T1000 (cell line): ENCODE results near the gene RNF8.
"Not testable (repeated sequence)": the region's sequence is repeated elsewhere in the genome, so short reads cannot be mapped to it uniquely, and the experiment has no call there.

Source experiments
- DNase-seq: peaks from one replicate; lab custom pipeline; 2025; ENCODE audit warnings: mixed read lengths; lab: John Stamatoyannopoulos, UW

The RNF8 gene

DNA sequence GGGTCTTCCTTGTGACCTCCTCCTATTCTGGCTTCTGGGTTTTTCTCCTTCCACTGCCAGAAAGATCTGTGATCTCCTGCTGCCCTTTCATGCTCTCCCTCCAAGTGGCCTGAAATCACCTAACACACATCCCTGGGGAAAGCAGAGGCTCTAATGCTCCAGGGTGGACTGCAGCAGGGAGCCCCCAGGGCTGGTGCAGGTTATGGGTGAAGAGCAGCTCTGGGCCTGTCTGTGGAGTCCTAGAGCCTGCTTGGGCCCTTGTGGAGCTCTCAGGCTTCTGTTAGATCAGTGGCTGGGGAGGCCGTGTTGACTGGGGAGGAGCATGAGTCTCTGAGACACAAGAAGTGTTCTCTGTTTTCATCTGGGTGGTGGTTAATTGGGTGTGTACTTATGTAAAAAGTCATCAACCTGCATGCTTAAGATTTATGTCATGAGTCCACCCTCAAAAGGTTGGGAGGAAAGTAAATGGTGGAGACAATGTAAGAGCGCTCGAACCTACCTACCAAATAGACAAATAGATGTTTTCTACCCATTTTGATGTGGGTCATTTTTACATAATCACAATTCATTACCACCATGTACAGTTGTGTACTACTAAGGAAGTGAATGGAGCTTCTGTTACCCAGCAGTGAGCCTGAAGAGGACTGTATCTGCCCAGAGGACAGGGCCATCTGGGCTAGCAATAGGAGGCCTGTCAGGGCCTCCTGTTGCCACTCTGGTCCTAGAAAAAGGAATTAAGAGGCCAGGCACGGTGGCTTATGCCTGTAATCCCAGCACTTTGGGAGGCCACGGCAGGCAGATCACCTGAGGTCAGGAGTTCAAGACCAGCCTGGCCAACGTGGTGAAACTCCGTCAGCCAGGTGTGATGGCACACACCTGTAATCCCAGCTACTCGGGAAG lies 32.0 kb upstream of the RNF8 start:
- no peak for DNase-seq

DNA sequence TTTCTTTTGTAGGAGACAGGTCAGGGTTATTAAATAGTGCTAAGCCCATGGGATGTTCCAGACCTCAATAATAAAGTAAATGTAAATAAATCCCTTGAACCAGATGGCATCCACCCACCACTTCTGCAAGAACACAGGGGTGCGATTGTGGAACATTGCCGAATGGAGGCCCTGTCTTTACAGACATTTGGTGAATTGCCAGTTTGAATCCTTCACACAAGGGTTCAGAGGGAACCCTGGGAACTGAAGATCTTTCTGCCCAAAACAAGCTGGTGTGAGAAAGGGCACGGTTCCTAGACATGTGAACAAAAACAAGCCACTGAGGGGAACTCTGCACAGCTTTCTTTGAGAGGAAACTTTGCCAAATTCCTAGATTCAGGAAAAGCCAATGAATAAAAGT lies 30.2 kb upstream of the RNF8 start:
- DNase-seq = no peak

DNA sequence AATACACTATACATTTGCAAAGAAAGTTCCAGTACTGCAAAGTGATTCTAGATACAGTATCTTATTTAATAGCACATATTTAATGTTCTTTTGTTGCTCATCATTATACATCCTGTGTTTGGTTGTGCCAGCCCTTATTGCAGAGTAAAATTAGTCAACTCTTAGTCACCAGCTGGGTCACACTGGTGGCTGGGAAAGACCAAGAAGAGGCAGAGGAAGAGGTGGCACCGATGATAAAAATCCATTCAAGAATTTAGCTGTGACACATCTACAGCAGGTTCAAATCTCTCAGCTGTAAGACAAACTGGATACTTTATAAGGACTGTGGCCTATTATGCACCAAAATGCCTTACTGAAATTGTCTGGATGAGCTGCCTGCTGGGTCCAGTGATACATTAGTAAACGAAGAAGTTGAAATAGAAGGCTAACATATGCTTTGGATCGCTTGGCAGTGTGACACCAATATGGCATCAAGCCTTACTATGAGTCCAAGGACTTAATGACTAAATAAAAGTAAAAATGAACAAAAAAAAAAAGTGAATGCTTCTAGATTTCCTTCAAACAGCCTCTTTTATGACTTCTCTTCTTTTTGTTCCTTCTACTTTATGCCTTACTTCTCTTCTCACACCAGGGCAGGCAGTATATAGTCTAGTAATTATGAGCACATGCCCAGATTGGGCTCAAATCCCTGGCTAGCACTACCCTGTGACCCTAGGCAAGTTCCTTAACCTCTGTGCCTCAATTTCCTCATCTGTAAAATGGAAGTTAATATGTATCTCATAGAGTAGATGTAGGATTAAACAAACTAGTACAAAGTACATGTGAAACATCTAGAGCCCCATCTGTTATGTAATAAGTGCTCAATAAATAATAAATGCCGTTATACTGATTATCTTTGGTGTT lies 29.4 kb upstream of the RNF8 start:
- DNase-seq = peak; percentile 26

DNA sequence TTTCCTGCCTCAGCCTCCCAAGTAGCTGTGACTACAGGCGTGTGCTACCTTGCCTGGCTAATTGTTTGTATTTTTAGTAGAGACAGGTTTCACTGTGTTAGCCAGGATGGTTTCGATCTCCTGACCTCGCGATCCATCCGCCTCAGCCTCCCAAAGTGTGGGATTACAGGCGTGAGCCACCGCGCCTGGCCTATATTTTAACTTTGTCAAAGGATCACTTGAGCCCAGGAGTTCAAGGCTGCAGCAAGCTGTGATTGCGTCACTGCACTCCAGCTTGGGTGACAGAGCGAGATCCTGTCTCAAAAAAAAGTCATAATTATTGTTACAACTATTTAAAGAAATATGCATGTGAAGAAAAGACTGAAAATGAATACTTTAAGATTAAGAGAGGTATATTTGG lies 23.4 kb upstream of the RNF8 start:
- DNase-seq = not testable (repeated sequence)

DNA sequence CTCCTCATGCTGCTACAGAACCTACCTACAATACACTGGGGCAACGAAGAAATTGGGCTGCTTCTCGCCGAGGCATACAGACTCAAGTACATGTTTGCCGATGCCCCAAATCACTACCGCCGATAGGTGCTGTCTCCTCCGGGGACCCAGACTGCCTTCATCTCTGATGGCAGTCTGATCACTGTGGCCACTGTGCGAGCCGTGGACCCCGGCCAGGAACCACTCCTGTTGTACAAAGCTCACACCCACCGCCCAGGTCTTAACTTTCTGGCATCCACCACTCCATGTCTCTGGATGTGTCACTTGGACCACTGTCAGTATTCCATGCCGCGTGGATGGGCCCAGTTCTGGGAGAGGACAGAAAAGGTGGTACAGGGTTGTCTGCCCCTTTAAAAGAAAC lies 22.7 kb upstream of the RNF8 start:
- DNase-seq = no peak

DNA sequence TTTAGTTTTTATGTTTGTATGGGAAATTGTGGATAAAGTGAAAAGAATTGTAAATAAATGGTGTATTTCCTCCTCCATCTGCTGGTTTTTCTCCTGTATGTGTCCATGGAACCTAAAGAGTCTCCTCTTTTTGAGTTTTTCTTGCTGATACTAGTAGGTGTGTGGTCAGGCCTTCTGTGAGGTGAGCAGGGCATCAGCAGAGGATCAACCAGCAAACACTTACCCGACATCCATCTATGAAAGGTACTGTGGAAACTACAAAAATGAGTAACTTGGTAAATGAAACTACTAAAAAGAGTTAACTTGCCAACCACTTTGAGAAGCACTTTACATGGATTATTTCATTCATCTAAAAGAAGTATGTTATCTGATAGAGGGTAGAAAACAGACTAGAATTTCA lies 20.9 kb upstream of the RNF8 start:
- DNase-seq = no peak

DNA sequence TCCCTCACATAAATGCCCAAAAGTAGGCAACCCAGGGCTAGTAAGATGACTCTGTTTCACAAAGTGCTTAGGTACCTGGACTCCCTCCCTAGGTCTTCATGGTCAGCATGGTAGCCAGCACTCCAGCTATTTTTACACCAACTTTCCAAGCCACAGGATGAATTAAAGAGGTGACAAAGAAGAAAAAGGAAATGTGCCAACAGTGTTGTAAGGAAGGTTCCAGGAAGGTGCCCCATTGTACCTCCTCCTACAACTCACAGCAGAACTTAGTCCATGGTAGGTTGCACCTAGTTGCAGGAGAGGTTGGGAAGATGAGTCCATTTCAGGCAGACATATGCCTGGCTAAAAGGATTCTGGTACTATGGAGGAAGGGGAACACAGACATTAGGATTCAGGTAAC lies 19.7 kb upstream of the RNF8 start:
- DNase-seq = no peak

DNA sequence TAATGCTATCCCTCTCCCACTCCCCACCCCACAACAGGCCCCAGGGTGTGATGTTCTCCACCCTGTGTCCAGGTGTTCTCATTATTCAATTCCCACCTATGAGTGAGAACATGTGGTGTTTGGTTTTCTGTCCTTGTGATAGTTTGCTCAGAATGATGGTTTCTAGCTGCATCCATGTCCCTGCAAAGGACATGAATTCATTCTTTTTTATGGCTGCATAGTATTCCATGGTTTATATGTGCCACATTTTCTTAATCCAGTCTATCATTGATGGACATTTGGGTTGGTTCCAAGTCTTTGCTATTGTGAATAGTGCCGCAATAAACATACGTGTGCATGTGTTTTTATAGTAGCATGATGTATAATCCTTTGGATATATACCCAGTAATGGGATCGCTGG lies 15.5 kb upstream of the RNF8 start:
- not testable (repeated sequence) for DNase-seq

DNA sequence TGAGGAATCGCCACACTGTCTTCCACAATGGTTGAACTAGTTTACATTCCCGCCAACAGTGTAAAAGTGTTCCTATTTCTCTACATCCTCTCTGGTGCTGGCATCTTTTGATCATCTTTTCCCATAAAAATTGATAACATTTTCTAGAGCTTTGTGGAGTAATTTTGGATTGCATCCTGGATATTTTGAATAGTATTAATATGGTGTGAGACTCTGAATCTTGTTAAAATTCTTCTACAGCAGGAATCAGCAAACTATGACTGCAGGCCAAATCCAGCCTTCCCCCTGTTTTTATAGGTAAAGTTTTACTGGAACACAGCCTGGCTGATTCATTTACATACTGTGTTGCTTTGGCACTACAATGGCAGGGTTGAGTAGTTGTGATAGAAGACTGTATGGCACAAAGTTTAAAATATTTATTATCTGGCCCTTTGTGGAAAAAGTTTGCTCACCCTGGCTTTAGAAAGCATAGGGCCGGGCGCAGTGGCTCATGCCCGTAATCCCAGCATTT lies 15.0 kb upstream of the RNF8 start:
- DNase-seq = no peak

DNA sequence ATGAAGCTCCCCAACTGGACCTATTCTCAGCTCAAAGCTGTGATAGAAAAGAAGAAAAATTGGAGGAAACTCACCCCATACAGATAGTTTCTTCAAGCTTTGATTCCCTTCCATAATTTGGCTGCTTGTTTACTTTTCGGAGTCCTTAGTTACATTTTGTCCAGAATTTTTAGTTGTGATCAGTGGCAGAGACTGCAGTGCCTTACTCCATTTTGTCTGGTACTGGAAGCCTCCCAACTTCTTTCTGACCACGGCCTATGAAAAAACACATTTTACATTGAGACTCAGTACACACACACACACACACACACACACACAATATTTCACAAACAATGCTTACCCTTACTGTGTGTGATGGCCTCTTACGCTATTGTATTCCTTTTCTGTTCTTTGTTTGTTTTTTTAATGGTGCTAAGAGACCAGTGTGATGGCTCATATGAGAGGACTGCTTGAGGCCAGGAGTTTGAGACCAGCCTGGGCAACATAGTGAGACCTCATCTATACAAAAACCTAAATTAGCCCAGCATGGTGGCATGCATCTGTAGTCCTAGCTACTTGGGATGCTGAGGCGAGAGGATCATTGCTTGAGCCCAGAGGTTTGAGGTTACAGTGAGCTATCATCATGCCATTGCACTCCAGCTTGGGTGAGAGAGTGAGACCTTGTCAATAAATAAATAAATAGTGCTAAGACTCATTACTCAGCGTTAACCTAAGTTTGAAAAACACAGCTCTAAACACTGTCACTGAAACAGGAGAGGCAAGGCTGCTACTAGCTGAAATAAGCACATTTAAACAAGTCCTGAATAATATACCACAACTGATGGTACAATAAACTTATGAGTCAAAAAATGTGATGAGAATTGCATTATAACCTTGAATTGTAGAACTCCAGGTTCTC lies 13.8 kb upstream of the RNF8 start:
- DNase-seq = no peak

DNA sequence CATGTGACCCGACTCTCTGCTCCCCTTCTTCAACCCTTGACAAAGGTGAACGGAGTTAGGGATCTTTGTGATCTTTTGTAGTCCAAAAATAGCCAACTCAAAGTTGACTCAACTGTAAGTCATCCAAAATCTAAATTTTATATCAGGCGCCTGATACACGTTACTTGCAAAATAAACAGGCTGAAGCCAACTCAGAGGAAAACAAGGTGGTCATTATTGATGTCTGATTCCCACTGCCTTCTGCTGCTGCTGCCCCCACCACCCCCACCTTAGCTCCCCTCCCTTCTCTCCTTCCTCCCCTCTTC lies 13.2 kb upstream of the RNF8 start:
- no peak for DNase-seq

DNA sequence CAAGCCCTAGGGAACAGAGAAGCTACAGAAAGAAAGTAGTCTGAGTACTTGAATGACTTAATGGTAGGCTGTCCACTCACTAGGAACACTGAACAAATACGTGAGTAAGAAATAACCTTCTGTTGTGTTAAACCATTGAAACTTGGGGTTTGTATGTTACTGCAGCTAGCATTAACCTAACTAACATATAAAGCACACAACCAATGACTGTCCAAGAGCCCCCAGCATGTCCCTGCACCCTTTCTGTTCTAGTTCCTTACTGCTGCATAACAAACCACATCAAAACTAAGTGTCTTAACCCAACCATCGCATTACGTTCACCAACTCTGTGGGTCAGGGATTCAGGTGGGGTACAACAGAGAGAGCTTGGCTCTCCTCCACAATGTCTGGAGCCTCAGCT lies 10.5 kb upstream of the RNF8 start:
- DNase-seq = no peak

DNA sequence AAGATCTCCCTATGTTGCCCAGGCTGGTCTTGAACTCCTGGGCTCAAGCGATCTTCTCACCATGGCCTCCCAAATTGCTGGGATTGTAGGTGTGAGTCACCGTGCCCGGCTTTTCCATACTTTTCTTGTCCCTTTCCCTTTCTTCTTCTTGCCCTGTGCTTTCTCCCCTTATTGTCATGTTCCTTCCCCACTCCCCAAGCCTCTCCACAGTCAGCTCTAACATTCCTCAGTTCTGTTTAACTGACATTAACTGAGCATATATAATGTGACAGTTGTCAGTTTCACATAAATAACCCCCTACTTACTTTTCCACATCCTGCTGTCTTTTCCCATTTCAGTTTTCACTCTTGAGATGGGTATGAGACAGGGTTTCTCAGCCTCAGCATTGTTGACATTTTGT lies 9.5 kb upstream of the RNF8 start:
- no peak for DNase-seq

DNA sequence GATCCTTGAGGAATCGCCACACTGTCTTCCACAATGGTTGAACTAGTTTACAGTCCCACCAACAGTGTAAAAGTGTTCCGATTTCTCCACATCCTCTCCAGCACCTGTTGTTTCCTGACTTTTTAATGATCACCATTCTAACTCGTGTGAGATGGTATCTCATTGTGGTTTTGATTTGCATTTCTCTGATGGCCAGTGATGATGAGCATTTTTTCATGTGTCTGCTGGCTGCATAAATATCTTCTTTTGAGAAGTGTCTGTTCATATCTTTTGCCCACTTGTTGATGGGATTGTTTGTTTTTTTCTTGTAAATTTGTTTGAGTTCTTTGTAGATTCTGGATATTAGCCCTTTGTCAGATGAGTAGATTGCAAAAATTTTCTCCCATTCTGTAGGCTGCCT lies 8.0 kb upstream of the RNF8 start:
- not testable (repeated sequence) for DNase-seq

DNA sequence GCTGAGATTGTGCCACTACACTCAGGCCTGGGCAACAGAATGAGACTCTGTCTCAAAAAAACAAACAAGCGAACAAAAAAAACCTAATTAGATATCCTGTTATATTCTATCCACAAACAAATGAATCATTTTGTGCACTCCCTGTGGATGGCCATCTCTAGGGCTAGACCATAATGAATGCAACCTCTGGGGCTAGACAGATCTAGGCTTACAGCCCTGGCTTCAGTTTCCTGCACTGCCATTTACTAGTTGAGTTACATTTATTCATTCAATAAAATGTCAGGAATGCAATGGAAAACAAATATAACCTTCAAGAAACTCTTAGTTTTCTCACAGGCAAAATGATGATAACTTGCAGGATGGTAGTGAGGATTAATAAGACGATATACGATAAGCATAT lies 6.6 kb upstream of the RNF8 start:
- no peak for DNase-seq

DNA sequence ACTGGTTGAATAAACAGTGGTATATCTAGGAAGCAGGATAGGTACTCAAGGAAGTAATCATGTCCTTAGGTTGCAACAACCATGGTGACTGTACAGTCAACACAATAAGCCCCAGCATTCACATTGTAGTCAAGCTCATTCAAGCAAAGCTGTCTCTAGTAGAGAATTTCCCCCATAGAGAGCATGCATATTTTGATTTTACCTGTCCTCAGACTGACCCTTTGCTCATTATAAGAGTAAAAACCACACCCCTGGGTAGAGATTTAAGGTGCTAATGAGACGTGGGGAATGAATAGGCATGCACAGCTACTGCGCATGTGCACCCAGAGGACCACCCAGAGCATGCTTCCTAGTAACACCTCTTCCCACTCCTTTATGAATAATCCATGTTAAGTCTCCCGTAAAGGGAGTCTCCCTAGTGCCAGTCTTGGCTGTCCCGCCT lies 6.1 kb upstream of the RNF8 start:
- no peak for DNase-seq

DNA sequence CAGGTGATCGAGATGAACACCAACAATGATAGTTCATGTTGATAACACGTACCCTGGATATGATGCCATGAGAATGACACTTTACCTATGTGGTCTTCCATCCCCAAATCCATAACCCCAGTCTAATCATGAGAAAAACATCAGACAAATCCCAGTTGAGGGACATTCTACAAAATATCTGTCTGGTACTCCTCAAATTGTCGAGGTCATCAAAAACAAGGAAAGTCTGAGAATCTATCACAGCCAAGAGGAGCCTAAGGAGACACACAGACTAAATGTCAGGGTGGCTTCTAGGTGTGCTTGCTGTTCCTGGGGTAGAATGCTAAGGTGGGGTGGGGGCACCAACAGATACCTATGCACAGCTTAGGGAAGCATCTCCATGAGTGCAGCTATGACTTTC lies 2.8 kb upstream of the RNF8 start:
- DNase-seq = no peak

DNA sequence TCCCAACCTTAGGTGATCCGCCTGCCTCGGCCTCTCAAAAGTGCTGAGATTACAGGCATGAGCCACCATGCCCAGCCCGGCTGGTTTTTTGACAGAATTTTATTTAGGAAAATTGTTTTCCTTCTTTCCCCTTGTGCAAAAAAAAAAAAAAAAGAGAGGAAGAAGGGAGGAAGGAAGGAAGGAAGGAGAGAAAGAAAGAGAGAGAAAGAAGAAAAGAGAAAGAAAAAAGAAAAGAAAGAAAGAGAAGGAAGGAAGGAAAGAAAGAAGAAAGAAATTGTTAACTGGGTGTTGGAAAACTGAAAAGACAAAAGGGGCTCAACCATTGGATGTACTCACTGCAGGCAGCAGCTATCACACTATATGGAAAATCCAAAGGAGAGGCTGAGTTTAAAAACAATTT lies 1.4 kb upstream of the RNF8 start:
- no peak for DNase-seq

DNA sequence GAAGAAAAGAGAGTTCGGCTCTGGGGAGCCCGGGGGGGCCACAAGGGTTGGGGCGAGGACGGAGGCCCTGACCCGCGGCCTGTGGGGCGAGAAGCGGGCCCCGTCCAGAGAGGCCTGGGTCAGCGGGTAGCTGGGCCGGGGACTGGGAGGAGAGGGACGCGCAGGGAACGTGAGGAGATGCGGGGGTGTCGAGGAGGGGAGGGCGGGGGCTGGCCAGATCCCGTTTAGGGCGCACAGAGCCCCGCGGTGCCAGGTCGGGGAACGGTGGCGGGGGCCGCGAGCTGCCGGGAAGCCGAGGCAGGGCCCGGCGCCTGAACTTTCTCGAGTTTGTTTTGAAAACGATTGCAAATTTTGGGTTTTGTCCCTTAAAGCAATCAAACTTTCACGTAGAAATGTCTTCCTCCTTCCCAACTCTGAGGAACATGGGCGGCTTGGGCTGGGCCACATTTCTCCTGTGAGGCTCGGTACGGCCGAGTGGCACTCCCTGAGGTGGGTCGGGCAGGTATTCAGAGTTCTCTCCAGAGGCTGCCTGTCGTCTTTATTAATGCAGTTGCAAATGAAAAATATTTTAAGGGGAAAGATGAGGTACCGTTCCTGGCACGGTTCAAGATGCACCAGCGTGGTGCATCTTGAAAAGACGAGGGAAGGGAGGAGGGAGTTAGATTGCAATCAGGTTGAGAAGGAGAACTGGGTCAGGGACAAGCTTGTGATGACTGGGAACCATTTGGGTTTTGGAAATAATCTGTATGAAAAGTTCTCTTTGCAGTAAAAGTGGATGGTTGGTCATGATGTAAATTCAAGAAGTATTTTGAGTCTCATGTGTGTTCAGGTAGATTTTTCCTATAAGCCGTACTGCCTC lies 972 bp downstream of the RNF8 start:
- DNase-seq = no peak

DNA sequence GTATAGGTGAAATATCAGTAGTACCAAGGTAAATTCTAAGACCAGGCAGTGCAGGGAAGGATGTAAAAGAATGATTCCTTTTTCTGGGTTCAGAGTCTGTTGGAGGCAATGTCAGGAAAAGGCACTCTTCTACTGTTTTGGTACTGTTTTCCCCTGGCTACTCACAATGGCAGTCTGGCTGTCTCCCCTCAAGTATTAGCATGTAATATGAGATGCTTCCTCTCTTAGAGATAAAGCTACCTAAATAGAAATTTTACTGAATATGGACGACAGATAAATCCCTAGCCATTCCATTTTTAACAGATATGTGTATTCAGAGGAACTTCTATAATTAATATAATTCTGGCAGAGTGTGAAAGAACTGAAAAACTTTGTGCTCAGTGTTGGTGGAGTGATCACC lies 3.5 kb downstream of the RNF8 start:
- DNase-seq = no peak

DNA sequence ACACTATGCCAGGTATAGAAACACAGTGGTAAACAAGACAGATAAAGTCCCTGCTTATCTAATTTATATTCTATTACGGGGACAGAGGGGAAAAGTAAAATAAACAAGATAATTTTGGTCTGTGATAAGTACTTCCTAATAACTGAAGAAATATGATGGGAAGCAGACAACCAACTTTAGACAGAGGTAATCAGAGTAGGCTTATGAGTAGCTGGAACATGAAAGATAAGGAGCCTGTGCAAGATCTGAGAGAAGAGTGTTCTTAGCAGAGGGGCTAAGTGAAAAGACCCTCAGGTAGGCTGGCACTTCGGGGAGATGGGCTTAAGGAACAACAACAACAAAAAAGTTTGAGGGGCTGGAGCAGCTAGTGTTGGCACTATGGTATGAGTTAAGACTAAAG lies 4.1 kb downstream of the RNF8 start:
- no peak for DNase-seq
